SK-N-SH (cell line): ENCODE measurements around the gene GTF2I.

Source experiments
- RXRA ChIP-seq: IDR thresholded peaks from 2 replicates; pipeline ENCODE4 v1.4.0; 2012; ENCODE audit warnings: low read depth, mild to moderate bottlenecking, borderline replicate concordance
- TEAD4 ChIP-seq: IDR thresholded peaks from 2 replicates; pipeline ENCODE4 v1.4.0; 2012; ENCODE audit warnings: mild to moderate bottlenecking, borderline replicate concordance; ENCODE audit not compliant: insufficient read depth

DNA sequence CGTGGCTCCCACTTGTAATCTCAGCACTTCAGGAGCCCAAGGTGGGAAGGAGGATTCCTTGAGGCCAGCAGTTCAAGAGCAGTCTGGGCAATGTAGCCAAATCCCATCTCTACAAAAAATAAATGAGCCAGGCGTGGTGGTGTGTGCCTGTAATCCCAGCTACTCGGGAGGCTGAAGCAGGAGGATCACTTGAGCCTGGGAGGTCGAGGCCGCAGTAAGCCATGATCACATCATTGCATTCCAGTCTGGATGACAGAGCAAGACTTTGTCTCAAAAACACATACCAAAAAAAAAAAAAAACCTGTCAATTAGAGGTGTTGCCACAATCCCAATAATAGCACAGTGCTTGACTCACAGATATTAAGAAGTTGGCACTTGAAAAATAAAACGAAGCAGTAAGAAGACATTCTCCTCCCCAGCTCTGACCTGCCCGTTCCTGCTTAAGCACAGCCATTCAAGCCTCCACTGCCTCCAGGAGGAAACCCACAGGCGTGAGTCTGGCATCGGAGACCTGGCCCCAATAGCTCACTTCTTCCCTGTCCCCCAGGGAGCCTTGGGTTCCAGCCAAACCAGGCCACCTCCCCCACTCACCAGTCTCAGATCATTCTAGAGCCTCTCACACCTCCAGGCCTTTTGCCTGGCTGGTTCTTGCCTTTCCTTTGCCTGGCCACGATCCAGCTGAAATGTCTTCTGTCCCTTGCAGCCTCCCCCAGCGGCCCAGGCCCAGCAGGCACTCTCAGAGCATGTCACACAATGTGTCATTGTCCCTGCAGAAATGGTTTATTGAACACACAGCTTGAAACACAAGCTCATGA is 45.3 kb upstream of the GTF2I start:
- TF ChIP-seq TEAD4 (no peak), RXRA (no peak)
